Measurements from ENCODE around the gene ONECUT1.

Gene ONECUT1

GRCh38 chr15:52709187-52709981, 80.8 kb downstream of the ONECUT1 start:
- no peak for TF ChIP-seq CTCF (IDR thresholded peaks at IDR 0.05; ENCODE audit: borderline replicate concordance, insufficient read depth, low read depth, low read length)
- H3K4me3 ChIP-seq (ENCODE audit: low read depth, low read length): no peak overlapping the region

Data from GM12875 (cell line).